Esophagus muscularis mucosa (tissue), 4 donors: Measurements from ENCODE around the gene FAM131A. TPM values are rescaled to one million over a fixed set of nuclear protein-coding genes. Genes with fewer than 3 reads are reported as not detected.

Experiments
- DNase-seq: peaks from one replicate; pipeline ENCODE4 v3.0.0-alpha.2; 2017; ENCODE audit errors: extremely low spot score
- H3K27ac ChIP-seq, 4 donors: fragments of 200-600 bp; sonication (generic); replicated peaks in 1 of 4; 1 replicate in 3 of 4; 2 replicates in 1 of 4; pipeline ENCODE4 v1.5.1; 2016 to 2019; ENCODE audit warnings: mild to moderate bottlenecking in 1 of 4
- H3K27me3 ChIP-seq, 4 donors: fragments of 200-600 bp; sonication (generic); one replicate each; pipeline versions ENCODE4 v1.5.1 to v1.6.0; 2016 to 2019
- H3K36me3 ChIP-seq, 4 donors: fragments of 200-600 bp; sonication (generic); one replicate each; pipeline ENCODE4 v1.5.1; 2016 to 2019
- H3K4me1 ChIP-seq, 4 donors: fragments of 200-600 bp; sonication (generic); one replicate each; pipeline ENCODE4 v1.5.1; 2016 to 2019
- H3K4me3 ChIP-seq, 4 donors: fragments of 200-600 bp; sonication (generic); 1 replicate in 2 of 4; 2 replicates in 2 of 4; pipeline ENCODE4 v1.5.1; 2016 to 2019; ENCODE audit warnings: mild to moderate bottlenecking in 4 of 4, moderate library complexity in 1 of 4
- H3K9me3 ChIP-seq, 4 donors: fragments of 200-600 bp; sonication (generic); 1 replicate in 3 of 4; 2 replicates in 1 of 4; pipeline ENCODE4 v1.5.1; 2016 to 2019
- CTCF ChIP-seq, 3 experiments: fragments of 200-600 bp in 2 of 3; fragments of 450-650 bp in 1 of 3; sonication (generic) in 2 of 3; IDR thresholded peaks; one replicate each; pipeline ENCODE4 v1.5.1; 2017 to 2019; ENCODE audit warnings: antibody characterized with exemption in 3 of 3, mild to moderate bottlenecking in 2 of 3, moderate library complexity in 1 of 3
- EP300 ChIP-seq: sonication (generic); formaldehyde crosslinking; IDR thresholded peaks from one replicate; pipeline ENCODE4 v1.6.1; 2017; ENCODE audit warnings: antibody characterized with exemption
- POLR2A ChIP-seq: fragments of 450-650 bp; IDR thresholded peaks from one replicate; pipeline ENCODE4 v1.6.1; 2017; ENCODE audit warnings: antibody characterized with exemption, moderate library complexity, mild to moderate bottlenecking, low read depth
- POLR2AphosphoS5 ChIP-seq, 2 donors: sonication (generic); formaldehyde crosslinking; IDR thresholded peaks; one replicate each; pipeline ENCODE4 v1.6.1; 2017; ENCODE audit warnings: antibody characterized with exemption in 2 of 2
- WGBS: methylation state at CpG from one replicate; pipeline ENCODE4 v1.1.5; 2018; 5-methylcytosine and 5-hydroxymethylcytosine counted together
- intact Hi-C: fragments of 100-400 bp; cut with DNase I; formaldehyde crosslinking; loops from one replicate; pipeline ENCODE4 v1.15.1; 2023
- total RNA-seq, 4 donors: library from RNA; depleted of rRNA; stranded (reverse); fragments of >200 nt; gene quantifications; one replicate each; pipeline versions ENCODE4 v1.1.0 to v1.2.1, GENCODE V29; 2016

The FAM131A gene
- total RNA-seq, 4 donors from 2014 or later = 40.3 to 71.0 (median 59.9) TPM

DNA sequence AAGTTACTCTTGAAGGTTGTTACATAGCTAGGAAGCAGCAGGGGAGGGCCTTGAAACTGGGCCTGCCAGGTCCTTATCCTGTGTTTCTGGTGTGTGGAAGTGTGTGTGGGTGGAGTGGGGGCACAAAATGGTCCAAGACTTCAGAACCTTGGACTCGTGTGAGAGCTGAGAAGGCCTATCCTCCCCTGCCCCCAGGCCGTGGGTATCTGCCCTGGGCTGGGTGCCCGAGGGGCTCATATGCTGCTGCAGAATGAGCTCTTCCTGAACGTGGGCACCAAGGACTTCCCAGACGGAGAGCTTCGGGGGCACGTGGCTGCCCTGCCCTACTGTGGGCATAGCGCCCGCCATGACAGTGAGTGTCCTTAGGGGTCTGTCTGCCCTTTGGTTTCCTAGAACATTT is 46.9 kb downstream of the FAM131A start:
- intact Hi-C loops = no loop called here
- TF ChIP-seq CTCF (IDR thresholded peaks at IDR 0.05) = no peak
- TF ChIP-seq EP300 = no peak
- no peak for TF ChIP-seq POLR2AphosphoS5 (IDR thresholded peaks at IDR 0.05)
- TF ChIP-seq POLR2A = no peak
- H3K36me3 ChIP-seq = peaks cover 0 to 30% (median 10%) of the 10 kb centered on the region in 4 donors
- H3K27ac ChIP-seq = no peak overlapping the region
- H3K4me3 ChIP-seq = no peak overlapping the region
- peaks cover 11 to 24% (median 21%) of the 10 kb centered on the region in 4 donors for H3K4me1 ChIP-seq
- DNase-seq = no peak
- H3K9me3 ChIP-seq = no peaks in the 10 kb centered on the region
- H3K27me3 ChIP-seq = peaks cover 0 to 51% (median 6%) of the 10 kb centered on the region in 4 donors
- 90% methylated on average over 5 of the region's 9 CpGs for WGBS

DNA sequence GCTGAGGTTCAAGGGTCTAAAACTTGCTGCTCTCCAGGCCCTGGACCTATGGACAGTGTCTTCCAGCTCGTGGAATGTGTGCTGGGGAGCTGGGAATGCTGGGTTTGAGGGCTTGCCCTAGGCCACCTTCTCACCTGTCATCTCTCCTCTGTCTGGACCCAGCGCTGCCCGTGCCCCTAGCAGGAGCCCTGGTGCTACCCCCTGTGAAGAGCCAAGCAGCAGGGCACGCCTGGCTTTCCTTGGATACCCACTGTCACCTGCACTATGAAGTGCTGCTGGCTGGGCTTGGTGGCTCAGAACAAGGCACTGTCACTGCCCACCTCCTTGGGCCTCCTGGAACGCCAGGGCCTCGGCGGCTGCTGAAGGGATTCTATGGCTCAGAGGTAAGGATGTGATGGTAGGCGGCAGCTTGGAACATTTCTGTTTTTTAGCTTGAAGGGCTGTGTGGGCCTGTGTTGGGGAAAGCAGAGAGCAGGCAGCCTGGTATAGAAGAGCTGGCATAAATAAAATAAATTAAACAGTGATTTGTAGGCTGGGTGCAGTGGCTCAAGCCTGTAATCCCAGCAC is 47.5 kb downstream of the FAM131A start:
- peaks cover 11 to 19% (median 17%) of the 10 kb centered on the region in 4 donors for H3K4me1 ChIP-seq
- H3K27ac ChIP-seq = no peak overlapping the region
- WGBS = 90% methylated on average over 5 of the region's 8 CpGs
- no peak for DNase-seq
- H3K4me3 ChIP-seq = no peak overlapping the region
- no peak for TF ChIP-seq CTCF (IDR thresholded peaks at IDR 0.05)
- no peak for TF ChIP-seq EP300
- no peak for TF ChIP-seq POLR2A
- TF ChIP-seq POLR2AphosphoS5 (IDR thresholded peaks at IDR 0.05) = no peak
- intact Hi-C loops = no loop called here
- no peaks in the 10 kb centered on the region for H3K9me3 ChIP-seq
- H3K27me3 ChIP-seq = peaks cover 0 to 46% (median 6%) of the 10 kb centered on the region in 4 donors
- peaks cover 0 to 30% (median 10%) of the 10 kb centered on the region in 4 donors for H3K36me3 ChIP-seq

DNA sequence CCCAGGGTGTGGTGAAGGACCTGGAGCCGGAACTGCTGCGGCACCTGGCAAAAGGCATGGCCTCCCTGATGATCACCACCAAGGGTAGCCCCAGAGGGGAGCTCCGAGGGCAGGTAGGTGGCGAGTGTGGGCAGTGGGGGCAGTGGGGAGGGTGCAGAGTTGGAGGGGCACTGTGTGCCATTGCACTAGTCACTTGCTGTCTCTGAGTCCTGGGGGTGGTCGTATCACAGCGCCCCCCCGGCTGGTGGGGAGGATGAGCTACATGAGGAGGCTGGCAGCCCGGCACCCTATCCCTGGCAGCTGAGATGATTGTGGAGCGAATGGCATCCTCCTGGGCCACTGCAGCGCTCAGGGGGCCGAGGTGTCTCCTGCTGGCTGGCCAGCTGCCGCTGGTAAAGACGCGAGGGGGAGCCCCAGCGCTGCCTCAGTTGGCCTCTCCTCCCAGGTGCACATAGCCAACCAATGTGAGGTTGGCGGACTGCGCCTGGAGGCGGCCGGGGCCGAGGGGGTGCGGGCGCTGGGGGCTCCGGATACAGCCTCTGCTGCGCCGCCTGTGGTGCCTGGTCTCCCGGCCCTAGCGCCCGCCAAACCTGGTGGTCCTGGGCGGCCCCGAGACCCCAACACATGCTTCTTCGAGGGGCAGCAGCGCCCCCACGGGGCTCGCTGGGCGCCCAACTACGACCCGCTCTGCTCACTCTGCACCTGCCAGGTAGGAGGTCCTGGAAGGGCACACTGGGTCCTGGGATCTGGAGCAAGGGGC is 48.8 kb downstream of the FAM131A start:
- H3K9me3 ChIP-seq = no peaks in the 10 kb centered on the region
- TF ChIP-seq POLR2AphosphoS5 (IDR thresholded peaks at IDR 0.05) (no peak), CTCF (IDR thresholded peaks at IDR 0.05) (no peak), POLR2A (no peak), EP300 (no peak)
- H3K27me3 ChIP-seq = peaks cover 0 to 34% (median 3%) of the 10 kb centered on the region in 4 donors
- H3K27ac ChIP-seq = no peak overlapping the region
- H3K4me1 ChIP-seq = peaks cover 3 to 9% (median 7%) of the 10 kb centered on the region in 4 donors
- no peak for DNase-seq
- peaks cover 0 to 30% (median 10%) of the 10 kb centered on the region in 4 donors for H3K36me3 ChIP-seq
- H3K4me3 ChIP-seq = no peak overlapping the region
- WGBS = 68% methylated on average over 24 of the region's 37 CpGs
- intact Hi-C loops = no loop called here

- Histone ChIP-seq H3K4me1 (no peaks in the 10 kb centered on the region), H3K36me3 (peaks cover 0 to 30% (median 10%) of the 10 kb centered on the region in 4 donors), H3K27me3 (peaks cover 0 to 24% (median 0%) of the 10 kb centered on the region in 4 donors), H3K27ac (no peak overlapping the region), H3K9me3 (no peaks in the 10 kb centered on the region), H3K4me3 (no peak overlapping the region)
- intact Hi-C loops = no loop called here
- TF ChIP-seq EP300 (no peak), CTCF (IDR thresholded peaks at IDR 0.05) (no peak), POLR2A (no peak), POLR2AphosphoS5 (IDR thresholded peaks at IDR 0.05) (no peak)
- no peak for DNase-seq
- WGBS = 91% methylated on average over 7 of the region's 12 CpGs
These were observed 49.8 kb downstream of the FAM131A start for GRCh38 chr3:184387174-184387714.
